Measurements from ENCODE around the gene EHMT1. TPM values are rescaled to one million over a fixed set of nuclear protein-coding genes. Genes with fewer than 3 reads are reported as not detected.

The EHMT1 gene
- total and polyA plus RNA-seq, 2 of the 8 experiments (the other 6 are each of a cell fraction or from before 2014, with no cell fraction given) = 95.7 to 163 TPM

DNA sequence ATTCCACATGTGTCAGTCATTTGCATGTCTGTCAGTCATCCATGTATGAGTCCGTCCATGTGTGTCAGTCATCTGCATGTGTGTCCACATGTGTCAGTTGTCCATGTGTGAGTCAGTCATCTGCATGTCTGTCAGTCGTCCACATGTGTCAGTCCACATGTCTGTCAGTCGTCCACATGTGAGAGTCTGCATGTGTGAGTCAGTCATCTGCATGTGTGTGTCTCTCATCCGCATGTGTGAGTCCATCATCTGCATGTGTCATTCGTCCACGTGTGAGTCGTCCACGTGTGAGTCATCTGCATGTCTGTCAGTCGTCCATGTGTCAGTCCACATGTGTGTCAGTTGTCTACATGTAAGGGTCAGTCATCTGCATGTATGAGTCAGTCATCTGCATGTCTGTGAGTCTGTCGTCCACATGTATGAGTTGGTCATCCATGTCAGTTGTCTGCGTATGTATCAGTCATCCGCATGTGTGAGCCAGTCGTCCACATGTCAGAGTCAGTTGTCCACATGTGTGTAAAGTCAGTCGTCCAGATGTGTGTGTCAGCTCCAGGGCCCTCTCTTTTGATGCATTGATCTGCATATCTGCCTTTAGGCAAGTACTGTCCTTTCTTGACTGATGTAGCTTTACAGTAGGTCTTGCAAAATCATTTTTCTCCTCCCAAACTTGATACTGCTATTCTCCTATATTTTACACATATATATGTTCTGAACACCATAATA is 186.3 kb downstream of the EHMT1 start:
- CTCF ChIA-PET (ENCODE audit: partially characterized antibody) = interaction anchor here (1.0 kb wide), 1 partner anchor 132 kb away, joined by 4 read pairs; no protein-coding TSS in a partner anchor
- no peak for TF ChIP-seq TAF1 (IDR thresholded peaks at IDR 0.05; ENCODE audit: low read depth, low read length)
- TF ChIP-seq, protein P1, sequence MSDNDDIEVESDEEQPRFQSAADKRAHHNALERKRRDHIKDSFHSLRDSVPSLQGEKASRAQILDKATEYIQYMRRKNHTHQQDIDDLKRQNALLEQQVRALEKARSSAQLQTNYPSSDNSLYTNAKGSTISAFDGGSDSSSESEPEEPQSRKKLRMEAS (IDR thresholded peaks at IDR 0.05) = no peak
- TF ChIP-seq RAD21 (IDR thresholded peaks at IDR 0.05 in 1 of 2, conservative IDR thresholded peaks at IDR 0.05 in 1 of 2; ENCODE audit: low read depth in 2 of 2, low read length in 2 of 2) = no peak
- TF ChIP-seq RFX5 (IDR thresholded peaks at IDR 0.05; ENCODE audit: borderline replicate concordance, low read depth, low read length) = no peak
- TF ChIP-seq SIN3A (conservative IDR thresholded peaks at IDR 0.05 in 1 of 2, IDR thresholded peaks at IDR 0.05 in 1 of 2; ENCODE audit: low read depth in 1 of 2, low read length in 2 of 2) = no peak
- TF ChIP-seq PHF8 (conservative IDR thresholded peaks at IDR 0.05; ENCODE audit: low read depth, low read length) = no peak
- TF ChIP-seq, protein P2, sequence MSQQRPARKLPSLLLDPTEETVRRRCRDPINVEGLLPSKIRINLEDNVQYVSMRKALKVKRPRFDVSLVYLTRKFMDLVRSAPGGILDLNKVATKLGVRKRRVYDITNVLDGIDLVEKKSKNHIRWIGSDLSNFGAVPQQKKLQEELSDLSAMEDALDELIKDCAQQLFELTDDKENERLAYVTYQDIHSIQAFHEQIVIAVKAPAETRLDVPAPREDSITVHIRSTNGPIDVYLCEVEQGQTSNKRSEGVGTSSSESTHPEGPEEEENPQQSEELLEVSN (IDR thresholded peaks at IDR 0.05) = no peak
- no peak for TF ChIP-seq CEBPB (IDR thresholded peaks at IDR 0.05; ENCODE audit: low read depth, low read length)
- no peak for TF ChIP-seq SUZ12 (IDR thresholded peaks at IDR 0.05; ENCODE audit: low read length)
- TF ChIP-seq, protein P3, sequence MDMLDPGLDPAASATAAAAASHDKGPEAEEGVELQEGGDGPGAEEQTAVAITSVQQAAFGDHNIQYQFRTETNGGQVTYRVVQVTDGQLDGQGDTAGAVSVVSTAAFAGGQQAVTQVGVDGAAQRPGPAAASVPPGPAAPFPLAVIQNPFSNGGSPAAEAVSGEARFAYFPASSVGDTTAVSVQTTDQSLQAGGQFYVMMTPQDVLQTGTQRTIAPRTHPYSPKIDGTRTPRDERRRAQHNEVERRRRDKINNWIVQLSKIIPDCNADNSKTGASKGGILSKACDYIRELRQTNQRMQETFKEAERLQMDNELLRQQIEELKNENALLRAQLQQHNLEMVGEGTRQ (IDR thresholded peaks at IDR 0.05; ENCODE audit: low read length) = no peak

More for the DNA sequence above, 186.3 kb downstream of the EHMT1 start:
- 90% methylated on average over 14 of the region's 14 CpGs; no CpG with 5 or more reads in 1 of the 2 experiments for WGBS, 2 experiments (ENCODE audit: extremely low coverage in 1 of 2, insufficient coverage in 1 of 2, insufficient read length in 1 of 2, insufficient replicate concordance in 2 of 2, low coverage in 1 of 2, low lambda C conversion rate in 2 of 2, missing lambda C conversion rate in 1 of 2)
- Histone ChIP-seq H3K36me3 (ENCODE audit: control insufficient read depth in 2 of 4, insufficient read depth in 4 of 4, low read length in 3 of 4) (peaks cover 12 to 40% (median 28%) of the 10 kb centered on the region in 4 experiments; a peak in 7 of 8 replicates), H3K23me2 (ENCODE audit: low read depth, low read length) (no peaks in the 10 kb centered on the region), H2BK5ac (ENCODE audit: low read depth, low read length) (no peak overlapping the region), H4K5ac (ENCODE audit: insufficient read length, low read depth, low read length) (no peak overlapping the region), H3K27me3 (replicated peaks in 1 of 4; ENCODE audit: control insufficient read depth in 3 of 4, extremely low read depth in 1 of 4, insufficient read depth in 3 of 4, low read length in 3 of 4) (no peaks in the 10 kb centered on the region), H3K79me2 (ENCODE audit: control insufficient read depth in 1 of 2, insufficient read depth in 2 of 2, low read length in 2 of 2) (peaks cover 0 to 7% of the 10 kb centered on the region in 2 experiments; a peak in 2 of 4 replicates), H3K18ac (ENCODE audit: extremely low read depth, low read length) (no peak overlapping the region), H4K8ac (ENCODE audit: extremely low read depth, insufficient read depth, low read length) (no peak overlapping the region), H3K9me3 (ENCODE audit: insufficient read depth in 2 of 2, low read depth in 1 of 2, low read length in 1 of 2) (no peaks in the 10 kb centered on the region), H3K79me1 (ENCODE audit: low read depth, low read length) (no peaks in the 10 kb centered on the region; the same call in 1 of the 2 replicates), H3K4me2 (ENCODE audit: insufficient read depth in 1 of 2, low read depth in 2 of 2, low read length in 2 of 2) (no peak overlapping the region), H3K27ac (ENCODE audit: low read depth, low read length) (no peak overlapping the region), H3K4ac (replicated peaks; ENCODE audit: insufficient read length, low read depth, low read length) (no peak overlapping the region), H2BK12ac (ENCODE audit: low read depth, low read length) (no peak overlapping the region), H3K23ac (ENCODE audit: insufficient read length) (no peak overlapping the region), H3K56ac (replicated peaks; ENCODE audit: insufficient read length, low read depth, low read length) (no peak overlapping the region), H2AFZ (ENCODE audit: low read length) (no peak overlapping the region), H4K91ac (replicated peaks; ENCODE audit: insufficient read length, low read length) (no peak overlapping the region), H3K4me3 (ENCODE audit: extremely low read depth in 1 of 4, insufficient read depth in 2 of 4, low read depth in 3 of 4, low read length in 4 of 4) (no peak overlapping the region), H2AK5ac (ENCODE audit: low read depth, low read length) (no peak overlapping the region), H3K4me1 (replicated peaks in 1 of 4; ENCODE audit: control insufficient read depth in 3 of 4, insufficient read depth in 4 of 4, low read length in 3 of 4) (no peaks in the 10 kb centered on the region), H3K14ac (ENCODE audit: insufficient read length) (no peak overlapping the region), H2BK15ac (ENCODE audit: low read length) (no peak overlapping the region), H2BK120ac (replicated peaks; ENCODE audit: low read depth, low read length) (no peak overlapping the region), H4K20me1 (replicated peaks in 1 of 2; ENCODE audit: control insufficient read depth in 1 of 2, insufficient read depth in 2 of 2, low read length in 2 of 2) (peaks cover 0 to 5% of the 10 kb centered on the region in 2 experiments), H2BK20ac (ENCODE audit: low read length) (no peak overlapping the region), H3K9ac (replicated peaks in 1 of 4; ENCODE audit: extremely low read depth in 1 of 4, low read depth in 3 of 4, low read length in 3 of 4) (no peak overlapping the region)
- no peak for FAIRE-seq
- POLR2A ChIA-PET (ENCODE audit: partially characterized antibody) = no interaction called here
- no peak for DNase-seq (ENCODE audit: low read depth in 1 of 2, low spot score in 2 of 2)

Data from H1 (cell line).